Measurements from ENCODE around the gene PKD1L1. TPM values are rescaled to one million over a fixed set of nuclear protein-coding genes. Genes with fewer than 3 reads are reported as not detected.
"Not testable (repeated sequence)": the region's sequence is repeated elsewhere in the genome, so short reads cannot be mapped to it uniquely, and the experiment has no call there.

The PKD1L1 gene
- polyA plus RNA-seq, 2 of the 4 experiments (the other 2 are of a cell fraction) = 0.21 TPM

DNA sequence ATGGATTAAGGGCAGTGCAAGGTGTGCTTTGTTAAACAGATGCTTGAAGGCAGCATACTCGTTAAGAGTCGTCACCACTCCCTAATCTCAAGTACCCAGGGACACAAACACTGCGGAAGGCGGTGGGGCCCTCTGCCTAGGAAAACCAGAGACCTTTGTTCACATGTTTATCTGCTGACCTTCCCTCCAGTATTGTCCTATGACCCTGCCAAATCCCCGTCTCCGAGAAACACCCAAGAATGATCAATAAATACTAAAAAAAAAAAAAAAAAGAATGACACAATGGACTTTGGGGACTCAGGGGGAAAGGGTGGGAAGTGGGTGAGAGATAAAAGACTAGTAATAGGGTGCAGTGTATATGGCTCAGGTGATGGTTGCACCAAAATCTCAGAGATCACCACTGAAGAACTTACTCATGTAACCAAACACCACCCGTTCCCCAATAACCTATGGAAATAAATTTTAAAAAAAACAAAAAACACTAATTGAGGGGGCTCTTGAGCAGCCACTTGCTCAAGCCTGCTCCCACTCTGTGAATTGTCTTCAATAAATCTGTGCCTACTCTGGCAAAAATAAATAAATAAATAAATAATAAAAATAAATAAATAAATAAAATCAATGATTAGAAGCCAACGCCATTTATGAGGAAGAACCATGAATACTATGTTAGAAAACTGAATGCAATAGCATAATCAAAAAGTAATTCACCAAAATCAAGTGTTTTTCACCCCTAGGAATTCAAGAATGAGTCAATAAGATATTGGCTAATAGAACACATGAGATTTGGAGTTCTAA, 25.0 kb downstream of the PKD1L1 start:
- H3K4me1 ChIP-seq; DNase-seq (ENCODE audit: low read depth in 1 of 2, low spot score in 1 of 2); H3K27ac ChIP-seq; H3K9me3 ChIP-seq; H3K4me3 ChIP-seq; FAIRE-seq; CTCF ChIA-PET; H3K4me2 ChIP-seq; ATAC-seq; POLR2A ChIA-PET: not testable (repeated sequence)
- 84% methylated on average over 8 of the region's 8 CpGs for WGBS (ENCODE audit: missing lambda C conversion rate)
- TF ChIP-seq ZC3H11A (IDR thresholded peaks at IDR 0.05) = peak; percentile 87

DNA sequence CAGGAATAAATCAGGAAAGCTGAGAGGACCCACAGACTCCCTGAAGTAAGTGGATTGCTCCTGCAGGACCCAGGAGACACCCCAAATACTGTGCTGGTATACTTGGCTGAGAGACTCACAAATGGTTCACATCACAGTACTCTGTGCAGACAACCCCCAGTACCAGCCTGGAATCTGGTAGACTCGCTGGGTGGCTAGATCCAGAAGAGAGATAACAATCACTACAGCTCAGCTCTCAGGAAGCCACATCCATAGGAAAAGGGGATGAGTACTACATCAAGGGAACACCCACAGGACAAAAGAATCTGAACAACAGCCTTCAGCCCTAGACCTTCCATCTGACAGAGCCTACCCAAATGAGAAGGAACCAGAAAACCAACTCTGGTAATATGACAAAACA, 31.8 kb downstream of the PKD1L1 start:
- 44% methylated on average over 1 of the region's 1 CpG for WGBS (ENCODE audit: missing lambda C conversion rate)
- ATAC-seq; H3K4me1 ChIP-seq; H3K4me3 ChIP-seq; H3K4me2 ChIP-seq; POLR2A ChIA-PET; FAIRE-seq; DNase-seq (ENCODE audit: low read depth in 1 of 2, low spot score in 1 of 2); H3K9me3 ChIP-seq; H3K27ac ChIP-seq: not testable (repeated sequence)
- CTCF ChIA-PET = interaction anchor here (1.1 to 2.4 kb wide), 3 partner anchors 12 to 73 kb away, joined by 3 to 10 read pairs (median 3); no protein-coding TSS in a partner anchor

DNA sequence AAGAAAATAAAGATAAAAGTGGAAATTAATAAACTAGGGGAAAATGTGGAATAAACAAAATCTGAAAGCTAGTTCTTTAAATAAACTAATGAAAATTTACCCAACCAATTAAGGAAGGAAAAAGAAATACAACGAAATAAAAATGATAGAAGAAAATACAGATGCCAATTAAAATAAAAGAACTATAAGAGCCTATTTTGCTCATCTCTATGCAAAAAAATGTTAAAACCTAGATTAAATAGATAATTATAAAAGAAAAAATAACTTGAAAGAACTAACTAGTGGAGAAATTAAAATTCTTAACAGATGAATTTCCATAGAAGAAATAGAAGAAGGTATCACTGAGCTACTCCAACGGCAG, 32.7 kb downstream of the PKD1L1 start:
- FAIRE-seq = no peak
- no peak for ATAC-seq
- DNase-seq (ENCODE audit: low read depth in 1 of 2, low spot score in 1 of 2) = no peak
- no peaks in the 10 kb centered on the region for H3K9me3 ChIP-seq
- no peaks in the 10 kb centered on the region for H3K4me1 ChIP-seq
- no peak overlapping the region for H3K4me3 ChIP-seq
- ChIA-PET POLR2A (no interaction called here), CTCF (interaction anchor here (0.9 to 2.4 kb wide), 4 partner anchors 17 to 72 kb away, joined by 3 to 10 read pairs (median 3); no protein-coding TSS in a partner anchor)
- H3K4me2 ChIP-seq = no peak overlapping the region
- 39% methylated on average over 2 of the region's 2 CpGs for WGBS (ENCODE audit: missing lambda C conversion rate)
- TF ChIP-seq RNF2 (IDR thresholded peaks at IDR 0.05; ENCODE audit: borderline replicate concordance, low read depth) = peak; percentile 97; the same call in 1 of the 2 replicates
- TF ChIP-seq, protein P1, sequence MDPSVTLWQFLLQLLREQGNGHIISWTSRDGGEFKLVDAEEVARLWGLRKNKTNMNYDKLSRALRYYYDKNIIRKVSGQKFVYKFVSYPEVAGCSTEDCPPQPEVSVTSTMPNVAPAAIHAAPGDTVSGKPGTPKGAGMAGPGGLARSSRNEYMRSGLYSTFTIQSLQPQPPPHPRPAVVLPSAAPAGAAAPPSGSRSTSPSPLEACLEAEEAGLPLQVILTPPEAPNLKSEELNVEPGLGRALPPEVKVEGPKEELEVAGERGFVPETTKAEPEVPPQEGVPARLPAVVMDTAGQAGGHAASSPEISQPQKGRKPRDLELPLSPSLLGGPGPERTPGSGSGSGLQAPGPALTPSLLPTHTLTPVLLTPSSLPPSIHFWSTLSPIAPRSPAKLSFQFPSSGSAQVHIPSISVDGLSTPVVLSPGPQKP (IDR thresholded peaks at IDR 0.05; ENCODE audit: low read depth, low read length) = no peak
- no peak for TF ChIP-seq FOSL2 (IDR thresholded peaks at IDR 0.05)
- no peak for TF ChIP-seq FOSL2 (CRISPR knock-in tag; IDR thresholded peaks at IDR 0.05)
- H3K27ac ChIP-seq = no peak overlapping the region

DNA sequence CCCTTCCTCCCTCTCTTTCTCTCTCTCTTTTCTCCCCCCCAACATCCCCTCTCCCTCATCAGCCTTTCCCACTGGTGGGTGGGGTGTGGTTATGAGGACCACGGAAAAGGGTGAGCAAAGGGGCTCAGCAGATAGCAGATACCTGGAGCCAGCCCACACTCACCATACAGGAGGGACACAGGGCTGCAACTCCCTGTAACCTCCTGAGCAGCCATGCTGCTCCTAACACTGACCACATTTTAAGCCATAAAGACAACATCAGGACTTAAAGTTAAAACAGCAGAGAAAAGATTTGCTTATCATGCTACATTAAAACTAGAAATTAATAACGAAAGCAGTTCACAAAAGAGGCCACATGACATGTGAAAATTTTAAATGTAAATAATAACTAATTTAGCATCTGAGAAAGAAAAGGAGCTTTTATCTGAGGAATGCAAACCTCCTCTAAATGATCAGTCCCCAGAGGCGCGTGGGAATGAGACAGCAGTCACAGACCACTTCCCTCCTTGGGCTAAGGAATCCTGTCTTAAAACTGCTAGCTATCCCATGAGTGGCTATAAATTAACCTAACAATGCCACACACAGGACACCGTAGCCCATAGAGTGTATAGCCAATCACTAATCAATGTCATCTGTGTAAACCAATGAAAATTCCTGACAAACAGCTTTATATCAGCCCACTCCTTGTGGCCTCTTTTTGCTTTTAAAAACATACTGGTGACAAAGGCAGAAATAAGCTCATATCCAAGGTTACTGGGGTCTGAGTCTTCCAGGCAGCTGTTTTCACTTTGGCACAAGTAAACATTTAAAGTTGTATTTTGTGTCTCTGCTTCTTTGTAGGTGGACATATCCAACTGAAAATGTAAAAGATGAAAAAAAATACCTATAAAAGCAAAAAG, 33.3 kb downstream of the PKD1L1 start:
- H3K4me3 ChIP-seq = no peak overlapping the region
- no peak overlapping the region for H3K4me2 ChIP-seq
- CTCF ChIA-PET = interaction anchor here (0.9 to 2.4 kb wide), 3 partner anchors 16 to 59 kb away, joined by 3 to 10 read pairs (median 3); no protein-coding TSS in a partner anchor
- FAIRE-seq (no peak), ATAC-seq (no peak), DNase-seq (ENCODE audit: low read depth in 1 of 2, low spot score in 1 of 2) (no peak)
- H3K27ac ChIP-seq = no peak overlapping the region
- TF ChIP-seq, protein P2, sequence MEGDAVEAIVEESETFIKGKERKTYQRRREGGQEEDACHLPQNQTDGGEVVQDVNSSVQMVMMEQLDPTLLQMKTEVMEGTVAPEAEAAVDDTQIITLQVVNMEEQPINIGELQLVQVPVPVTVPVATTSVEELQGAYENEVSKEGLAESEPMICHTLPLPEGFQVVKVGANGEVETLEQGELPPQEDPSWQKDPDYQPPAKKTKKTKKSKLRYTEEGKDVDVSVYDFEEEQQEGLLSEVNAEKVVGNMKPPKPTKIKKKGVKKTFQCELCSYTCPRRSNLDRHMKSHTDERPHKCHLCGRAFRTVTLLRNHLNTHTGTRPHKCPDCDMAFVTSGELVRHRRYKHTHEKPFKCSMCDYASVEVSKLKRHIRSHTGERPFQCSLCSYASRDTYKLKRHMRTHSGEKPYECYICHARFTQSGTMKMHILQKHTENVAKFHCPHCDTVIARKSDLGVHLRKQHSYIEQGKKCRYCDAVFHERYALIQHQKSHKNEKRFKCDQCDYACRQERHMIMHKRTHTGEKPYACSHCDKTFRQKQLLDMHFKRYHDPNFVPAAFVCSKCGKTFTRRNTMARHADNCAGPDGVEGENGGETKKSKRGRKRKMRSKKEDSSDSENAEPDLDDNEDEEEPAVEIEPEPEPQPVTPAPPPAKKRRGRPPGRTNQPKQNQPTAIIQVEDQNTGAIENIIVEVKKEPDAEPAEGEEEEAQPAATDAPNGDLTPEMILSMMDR (IDR thresholded peaks at IDR 0.05) = no peak
- TF ChIP-seq GATA3 (IDR thresholded peaks at IDR 0.05; ENCODE audit: borderline replicate concordance) = no peak
- TF ChIP-seq, protein P3, sequence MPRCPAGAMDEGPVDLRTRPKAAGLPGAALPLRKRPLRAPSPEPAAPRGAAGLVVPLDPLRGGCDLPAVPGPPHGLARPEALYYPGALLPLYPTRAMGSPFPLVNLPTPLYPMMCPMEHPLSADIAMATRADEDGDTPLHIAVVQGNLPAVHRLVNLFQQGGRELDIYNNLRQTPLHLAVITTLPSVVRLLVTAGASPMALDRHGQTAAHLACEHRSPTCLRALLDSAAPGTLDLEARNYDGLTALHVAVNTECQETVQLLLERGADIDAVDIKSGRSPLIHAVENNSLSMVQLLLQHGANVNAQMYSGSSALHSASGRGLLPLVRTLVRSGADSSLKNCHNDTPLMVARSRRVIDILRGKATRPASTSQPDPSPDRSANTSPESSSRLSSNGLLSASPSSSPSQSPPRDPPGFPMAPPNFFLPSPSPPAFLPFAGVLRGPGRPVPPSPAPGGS (IDR thresholded peaks at IDR 0.05) = no peak
- TF ChIP-seq CEBPB (IDR thresholded peaks at IDR 0.05) = no peak
- TF ChIP-seq KDM1A (IDR thresholded peaks at IDR 0.05; ENCODE audit: low read depth) = no peak
- TF ChIP-seq MYC (IDR thresholded peaks at IDR 0.05; ENCODE audit: borderline replicate concordance, low read length) = no peak
- TF ChIP-seq RFX5 (IDR thresholded peaks at IDR 0.05) = no peak
- no peak for TF ChIP-seq HEYL (CRISPR knock-in tag; IDR thresholded peaks at IDR 0.05)
- TF ChIP-seq HOXA7 (CRISPR knock-in tag; IDR thresholded peaks at IDR 0.05) = no peak
- no peak for TF ChIP-seq JUNB (IDR thresholded peaks at IDR 0.05)
- TF ChIP-seq ZSCAN20 (CRISPR knock-in tag; IDR thresholded peaks at IDR 0.05) = no peak
- no peak for TF ChIP-seq JUN (IDR thresholded peaks at IDR 0.05)
- no peaks in the 10 kb centered on the region for H3K9me3 ChIP-seq
- POLR2A ChIA-PET = no interaction called here
- 83% methylated on average over 5 of the region's 5 CpGs for WGBS (ENCODE audit: missing lambda C conversion rate)
- no peaks in the 10 kb centered on the region for H3K4me1 ChIP-seq
